ENCODE results near the gene DUS3L. TPM values are rescaled to one million over a fixed set of nuclear protein-coding genes. Genes with fewer than 3 reads are reported as not detected.

DUS3L gene
- total RNA-seq (2014; rRNA removed; shearing (Covaris generic)) = 102 and 105 TPM in 2 replicates

GRCh38 chr19:5790559-5791520 lies at the start of gene DUS3L:
TSS of gene DUS3L (minus strand) at chr19:5791163. CDS start at chr19:5791141, 22 bp downstream.

GRCh38 chr19:5839065-5840017 lies 48.4 kb upstream of the DUS3L start, which contains the start of gene FUT6:
TSS of gene FUT6 (minus strand) at chr19:5839702. CDS start at chr19:5832567, 7,135 bp downstream.

GRCh38 chr19:5804516-5805461 lies 13.8 kb upstream of the DUS3L start, which contains the start of gene NRTN:
TSS of gene NRTN (plus strand) at chr19:5805067. CDS start at chr19:5824166, 19,099 bp downstream.

GRCh38 chr19:5784581-5785147 lies 6.3 kb downstream of the DUS3L start, which contains the start of gene PRR22:
TSS of gene PRR22 (minus strand) at chr19:5784746. CDS start at chr19:5784660, 86 bp downstream.

Other genes with a start within 250 kb of the DUS3L start
- 0.24 and 0.64 TPM in 2 replicates for gene TINCR, start 223.2 kb downstream of the DUS3L start, total RNA-seq (2014; rRNA removed; shearing (Covaris generic))
- gene SAFB2, start 168.4 kb downstream of the DUS3L start, total RNA-seq (2014; rRNA removed; shearing (Covaris generic)) = 45.6 and 45.8 TPM in 2 replicates
- gene SAFB, start 168.1 kb downstream of the DUS3L start, total RNA-seq (2014; rRNA removed; shearing (Covaris generic)) = 61.2 and 65.0 TPM in 2 replicates
- 232 and 245 TPM in 2 replicates for gene MICOS13, start 110.6 kb downstream of the DUS3L start, total RNA-seq (2014; rRNA removed; shearing (Covaris generic))
- 46.2 and 46.3 TPM in 2 replicates for gene HSD11B1L, start 110.1 kb downstream of the DUS3L start, total RNA-seq (2014; rRNA removed; shearing (Covaris generic))
- 2,537 and 2,543 TPM in 2 replicates for gene RPL36, start 100.9 kb downstream of the DUS3L start, total RNA-seq (2014; rRNA removed; shearing (Covaris generic))
- gene LONP1, start 71.0 kb downstream of the DUS3L start, total RNA-seq (2014; rRNA removed; shearing (Covaris generic)) = 306 and 350 TPM in 2 replicates
- not detected in 2 replicates for gene CATSPERD, start 70.5 kb downstream of the DUS3L start, total RNA-seq (2014; rRNA removed; shearing (Covaris generic))
- gene PRR22, start 6.4 kb downstream of the DUS3L start, total RNA-seq (2014; rRNA removed; shearing (Covaris generic)) = 6.8 and 10.4 TPM in 2 replicates
- 1.1 and 1.2 TPM in 2 replicates for gene NRTN, start 13.9 kb upstream of the DUS3L start, total RNA-seq (2014; rRNA removed; shearing (Covaris generic))
- gene FUT6, start 48.5 kb upstream of the DUS3L start, total RNA-seq (2014; rRNA removed; shearing (Covaris generic)) = not detected in 2 replicates
- gene FUT3, start 60.3 kb upstream of the DUS3L start, total RNA-seq (2014; rRNA removed; shearing (Covaris generic)) = 0.11 TPM in 1 of 2 replicates, not detected in the other
- 0.11 TPM in 2 replicates for gene FUT5, start 79.4 kb upstream of the DUS3L start, total RNA-seq (2014; rRNA removed; shearing (Covaris generic))
- gene NDUFA11, start 112.6 kb upstream of the DUS3L start, total RNA-seq (2014; rRNA removed; shearing (Covaris generic)) = 279 and 320 TPM in 2 replicates
- 9.8 and 11.0 TPM in 2 replicates for gene VMAC, start 113.7 kb upstream of the DUS3L start, total RNA-seq (2014; rRNA removed; shearing (Covaris generic))
- gene CAPS, start 123.1 kb upstream of the DUS3L start, total RNA-seq (2014; rRNA removed; shearing (Covaris generic)) = 185 and 250 TPM in 2 replicates
- gene RANBP3, start 187.0 kb upstream of the DUS3L start, total RNA-seq (2014; rRNA removed; shearing (Covaris generic)) = 70.4 and 71.6 TPM in 2 replicates

Data from A375 (cell line).